GM21786 (cell line): ENCODE measurements around the gene CATSPERE.
"Not testable (repeated sequence)": the region's sequence is repeated elsewhere in the genome, so short reads cannot be mapped to it uniquely, and the experiment has no call there.

Experiments
- ATAC-seq: cut with Tn5 transposase; IDR thresholded peaks from one replicate; pipeline ENCODE4 v1.9.1; 2021; ENCODE audit not compliant: unreplicated experiment

CATSPERE gene

GRCh38 chr1:244659694-244660093 lies 198.6 kb downstream of the CATSPERE start:
- ATAC-seq = no peak

GRCh38 chr1:244660595-244660994 lies 199.5 kb downstream of the CATSPERE start:
- ATAC-seq = no peak

- ATAC-seq = not testable (repeated sequence)
Measured at GRCh38 chr1:244661569-244662312, 200.7 kb downstream of the CATSPERE start.

GRCh38 chr1:244662599-244662998 lies 201.5 kb downstream of the CATSPERE start:
- ATAC-seq = no peak

GRCh38 chr1:244664353-244664752 lies 203.3 kb downstream of the CATSPERE start:
- no peak for ATAC-seq

- ATAC-seq = peak; percentile 89
Measured at GRCh38 chr1:244665771-244666217, 204.7 kb downstream of the CATSPERE start.

GRCh38 chr1:244666672-244667418 lies 205.8 kb downstream of the CATSPERE start:
- ATAC-seq = not testable (repeated sequence)

GRCh38 chr1:244667797-244668196 lies 206.7 kb downstream of the CATSPERE start:
- no peak for ATAC-seq

GRCh38 chr1:244672946-244673682 lies 212.0 kb downstream of the CATSPERE start:
- ATAC-seq = no peak

- no peak for ATAC-seq
Measured at GRCh38 chr1:244674446-244674845, 213.4 kb downstream of the CATSPERE start.

- ATAC-seq = no peak
Measured at GRCh38 chr1:244675167-244675566, 214.1 kb downstream of the CATSPERE start.

GRCh38 chr1:244678697-244679096 lies 217.6 kb downstream of the CATSPERE start:
- no peak for ATAC-seq

- no peak for ATAC-seq
Measured at GRCh38 chr1:244680667-244681066, 219.6 kb downstream of the CATSPERE start.

- ATAC-seq = not testable (repeated sequence)
Measured at GRCh38 chr1:244682087-244682486, 221.0 kb downstream of the CATSPERE start.
